ENCODE results near the gene KLHL29.

Gene KLHL29

DNA sequence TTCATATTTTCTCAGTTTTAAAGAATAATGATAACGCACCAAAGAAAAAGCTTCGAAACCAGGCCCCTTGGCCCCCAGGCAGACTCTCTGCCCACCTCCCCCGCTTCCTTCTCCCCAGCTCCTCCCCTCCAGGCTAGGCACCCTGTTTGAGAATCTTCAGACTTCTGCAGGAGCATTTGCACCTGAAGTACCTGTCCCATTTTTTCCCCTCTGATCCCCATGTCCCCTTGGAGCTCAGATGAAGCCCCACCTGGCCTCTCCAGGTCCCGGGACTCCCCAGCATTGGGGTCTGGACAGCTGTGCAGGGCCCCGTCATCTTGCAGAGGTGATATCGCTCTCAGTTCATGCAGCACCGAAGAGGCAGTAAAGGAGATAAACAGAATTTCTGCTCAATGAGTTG is 35.5 kb upstream of the KLHL29 start:
- TF ChIP-seq CTCF (IDR thresholded peaks at IDR 0.05; ENCODE audit: low read depth, low read length, missing control alignments): no peak
- no peak for DNase-seq (ENCODE audit: low read depth)
- no peak overlapping the region for H3K4me3 ChIP-seq (ENCODE audit: low read depth, low read length)

- DNase-seq (ENCODE audit: low read depth): no peak
- no peak for TF ChIP-seq CTCF (IDR thresholded peaks at IDR 0.05; ENCODE audit: low read depth, low read length, missing control alignments)
- no peak overlapping the region for H3K4me3 ChIP-seq (ENCODE audit: low read depth, low read length)
Observed at GRCh38 chr2:23350041-23350791, 34.8 kb upstream of the KLHL29 start.

GRCh38 chr2:23350792-23351355 is 34.1 kb upstream of the KLHL29 start:
- no peak overlapping the region for H3K4me3 ChIP-seq (ENCODE audit: low read depth, low read length)
- TF ChIP-seq CTCF (IDR thresholded peaks at IDR 0.05; ENCODE audit: low read depth, low read length, missing control alignments): no peak
- no peak for DNase-seq (ENCODE audit: low read depth)

GRCh38 chr2:23351388-23352141 is 33.4 kb upstream of the KLHL29 start:
- peak; percentile 21 for DNase-seq (ENCODE audit: low read depth)
- peak; percentile 94 for TF ChIP-seq CTCF (IDR thresholded peaks at IDR 0.05; ENCODE audit: low read depth, low read length, missing control alignments)
- H3K4me3 ChIP-seq (ENCODE audit: low read depth, low read length): no peak overlapping the region

- DNase-seq (ENCODE audit: low read depth): no peak
- no peak for TF ChIP-seq CTCF (IDR thresholded peaks at IDR 0.05; ENCODE audit: low read depth, low read length, missing control alignments)
- no peak overlapping the region for H3K4me3 ChIP-seq (ENCODE audit: low read depth, low read length)
Observed at GRCh38 chr2:23354554-23354953, 30.4 kb upstream of the KLHL29 start.

- TF ChIP-seq CTCF (IDR thresholded peaks at IDR 0.05; ENCODE audit: low read depth, low read length, missing control alignments): no peak
- H3K4me3 ChIP-seq (ENCODE audit: low read depth, low read length): no peak overlapping the region
- no peak for DNase-seq (ENCODE audit: low read depth)
Observed at GRCh38 chr2:23355001-23355400, 30.0 kb upstream of the KLHL29 start.
